Type B pancreatic cell (in vitro differentiated cells): ENCODE measurements around the gene MRPL42. TPM values are rescaled to one million over a fixed set of nuclear protein-coding genes. Genes with fewer than 3 reads are reported as not detected.

Source experiments
- DNase-seq: peaks from one replicate; pipeline ENCODE4 v3.0.0; 2021; ENCODE audit warnings: mixed read lengths; ENCODE audit not compliant: unreplicated experiment; ENCODE audit errors: extremely low spot score
- H3K27ac Mint-ChIP-seq: 2 replicates; pipeline ENCODE4 v1.8.0; 2021; ENCODE audit warnings: mild to moderate bottlenecking, mixed read lengths
- H3K27me3 Mint-ChIP-seq: 2 replicates; pipeline ENCODE4 v1.8.0; 2021; ENCODE audit warnings: mixed read lengths
- H3K36me3 Mint-ChIP-seq: 2 replicates; pipeline ENCODE4 v1.8.0; 2021; ENCODE audit warnings: mixed read lengths
- H3K4me1 Mint-ChIP-seq: one replicate; pipeline ENCODE4 v1.8.0; 2021; ENCODE audit warnings: mixed read lengths; ENCODE audit not compliant: unreplicated experiment
- H3K4me3 Mint-ChIP-seq: 2 replicates; pipeline ENCODE4 v1.8.0; 2021; ENCODE audit warnings: mild to moderate bottlenecking, mixed read lengths
- H3K9me3 Mint-ChIP-seq: 2 replicates; pipeline ENCODE4 v1.8.0; 2021; ENCODE audit warnings: mixed read lengths
- CTCF ChIP-seq: fragments of 200-600 bp; sonication (generic); conservative IDR thresholded peaks from 2 replicates; pipeline ENCODE4 v1.5.0; 2021; ENCODE audit warnings: antibody characterized with exemption, mild to moderate bottlenecking
- total RNA-seq: library from RNA; stranded (reverse); gene quantifications from 2 replicates; pipeline ENCODE4 v1.2.1, GENCODE V29; 2021; ENCODE audit warnings: low replicate concordance

Gene MRPL42
- total RNA-seq, 1 donor from 2014 or later: 84.7 TPM

- TF ChIP-seq CTCF: no peak
- peaks cover 4% of the 10 kb centered on the region for H3K4me1 Mint-ChIP-seq
- no peaks in the 10 kb centered on the region for H3K27me3 Mint-ChIP-seq
- H3K9me3 Mint-ChIP-seq: no peaks in the 10 kb centered on the region
- no peak overlapping the region for H3K27ac Mint-ChIP-seq
- DNase-seq: no peak
- peaks cover 13% of the 10 kb centered on the region for H3K36me3 Mint-ChIP-seq
- no peak overlapping the region for H3K4me3 Mint-ChIP-seq
Observed at GRCh38 chr12:93507165-93507564, 39.9 kb downstream of the MRPL42 start.

GRCh38 chr12:93509506-93509905 lies 42.2 kb downstream of the MRPL42 start:
- Mint-ChIP-seq H3K27ac (no peak overlapping the region), H3K4me1 (no peaks in the 10 kb centered on the region), H3K36me3 (peaks cover 8% of the 10 kb centered on the region), H3K4me3 (no peak overlapping the region), H3K27me3 (no peaks in the 10 kb centered on the region), H3K9me3 (no peaks in the 10 kb centered on the region)
- TF ChIP-seq CTCF: no peak
- no peak for DNase-seq

GRCh38 chr12:93514853-93515252 lies 47.5 kb downstream of the MRPL42 start:
- no peaks in the 10 kb centered on the region for H3K9me3 Mint-ChIP-seq
- no peak overlapping the region for H3K27ac Mint-ChIP-seq
- no peaks in the 10 kb centered on the region for H3K27me3 Mint-ChIP-seq
- H3K4me1 Mint-ChIP-seq: no peaks in the 10 kb centered on the region
- H3K36me3 Mint-ChIP-seq: peaks cover 6% of the 10 kb centered on the region
- H3K4me3 Mint-ChIP-seq: no peak overlapping the region
- DNase-seq: no peak
- TF ChIP-seq CTCF: no peak

GRCh38 chr12:93518725-93519124 lies 51.4 kb downstream of the MRPL42 start:
- Mint-ChIP-seq H3K27me3 (no peaks in the 10 kb centered on the region), H3K36me3 (peaks cover 3% of the 10 kb centered on the region), H3K4me3 (no peak overlapping the region), H3K27ac (no peak overlapping the region), H3K4me1 (peaks cover 3% of the 10 kb centered on the region), H3K9me3 (no peaks in the 10 kb centered on the region)
- TF ChIP-seq CTCF: no peak
- DNase-seq: no peak

- H3K4me1 Mint-ChIP-seq: peaks cover 3% of the 10 kb centered on the region
- no peak overlapping the region for H3K27ac Mint-ChIP-seq
- peaks cover 3% of the 10 kb centered on the region for H3K36me3 Mint-ChIP-seq
- H3K27me3 Mint-ChIP-seq: no peaks in the 10 kb centered on the region
- no peak overlapping the region for H3K4me3 Mint-ChIP-seq
- no peaks in the 10 kb centered on the region for H3K9me3 Mint-ChIP-seq
- no peak for TF ChIP-seq CTCF
- no peak for DNase-seq
Observed at GRCh38 chr12:93519859-93520258, 52.5 kb downstream of the MRPL42 start.

GRCh38 chr12:93520454-93520853 lies 53.1 kb downstream of the MRPL42 start:
- Mint-ChIP-seq H3K27ac (no peak overlapping the region), H3K4me3 (no peak overlapping the region), H3K4me1 (peaks cover 3% of the 10 kb centered on the region), H3K36me3 (no peaks in the 10 kb centered on the region), H3K9me3 (no peaks in the 10 kb centered on the region), H3K27me3 (no peaks in the 10 kb centered on the region)
- TF ChIP-seq CTCF: no peak
- DNase-seq: no peak
